SIG-M5 treated with dmso at 0.1 percent for 504 hours (cell line): Measurements from ENCODE around the gene SEPTIN11.

Experiments used
- DNase-seq: peaks from one replicate; lab custom pipeline; 2025; ENCODE audit not compliant: unreplicated experiment; lab: John Stamatoyannopoulos, UW

Gene SEPTIN11

GRCh38 chr4:76949276-76950051 lies at the start of gene SEPTIN11:
SEPTIN11 (plus strand) TSS chr4:76949752; CDS start chr4:76949904, 152 bp downstream.
- peak; percentile 82 for DNase-seq

- no peak for DNase-seq
Measured at GRCh38 chr4:76902233-76902890, 47.2 kb upstream of the SEPTIN11 start.

GRCh38 chr4:76904646-76905190 lies 44.8 kb upstream of the SEPTIN11 start:
- DNase-seq, result no peak

- no peak for DNase-seq
Measured at GRCh38 chr4:76905521-76905920, 44.0 kb upstream of the SEPTIN11 start.

GRCh38 chr4:76909711-76910110 lies 39.8 kb upstream of the SEPTIN11 start:
- no peak for DNase-seq

- DNase-seq, result no peak
Measured at GRCh38 chr4:76920715-76921114, 28.8 kb upstream of the SEPTIN11 start.

- DNase-seq, result no peak
Measured at GRCh38 chr4:76923619-76924357, 25.8 kb upstream of the SEPTIN11 start.

GRCh38 chr4:76926841-76927240 lies 22.7 kb upstream of the SEPTIN11 start:
- DNase-seq, result no peak

GRCh38 chr4:76930685-76931084 lies 18.9 kb upstream of the SEPTIN11 start:
- DNase-seq, result no peak

- no peak for DNase-seq
Measured at GRCh38 chr4:76931087-76931486, 18.5 kb upstream of the SEPTIN11 start.

- DNase-seq, result no peak
Measured at GRCh38 chr4:76931576-76932276, 17.8 kb upstream of the SEPTIN11 start.

GRCh38 chr4:76939184-76939583 lies 10.4 kb upstream of the SEPTIN11 start:
- DNase-seq, result no peak

GRCh38 chr4:76943129-76943620 lies 6.4 kb upstream of the SEPTIN11 start:
- DNase-seq, result no peak

GRCh38 chr4:76943790-76944189 lies 5.8 kb upstream of the SEPTIN11 start:
- no peak for DNase-seq

GRCh38 chr4:76947369-76947768 lies 2.2 kb upstream of the SEPTIN11 start:
- DNase-seq, result no peak

- DNase-seq, result peak; percentile 73
Measured at GRCh38 chr4:76948443-76949275, 893 bp upstream of the SEPTIN11 start.

GRCh38 chr4:76950052-76950955 lies 752 bp downstream of the SEPTIN11 start:
- DNase-seq, result peak; percentile 28

GRCh38 chr4:76950956-76951671 lies 1.6 kb downstream of the SEPTIN11 start:
- DNase-seq, result peak; percentile 35
